ENCODE measurements around the gene OTOA.

DNA sequence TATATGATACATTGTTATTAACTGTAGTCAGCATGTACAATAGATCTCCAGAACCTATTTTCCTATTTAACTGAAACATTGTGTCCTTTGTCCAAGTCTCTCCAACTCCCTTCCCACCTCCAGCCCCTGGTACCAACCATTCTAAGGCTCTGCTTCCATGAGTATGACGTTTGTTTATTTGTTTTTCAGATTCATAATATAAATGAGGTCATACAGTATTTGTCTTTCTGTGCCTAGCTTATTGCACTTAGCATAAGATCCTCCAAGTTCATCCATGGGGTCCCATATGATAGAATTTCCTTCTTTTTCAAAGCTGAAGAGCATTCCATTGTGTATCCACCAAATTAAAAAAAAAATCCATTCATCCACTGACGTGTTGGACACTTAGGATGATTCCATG, 39.4 kb downstream of the OTOA start:
- no peak for TF ChIP-seq EZH2 (IDR thresholded peaks at IDR 0.05)
- no peak for TF ChIP-seq POLR2AphosphoS5 (IDR thresholded peaks at IDR 0.05; ENCODE audit: borderline replicate concordance, low read depth, low read length)
- TF ChIP-seq FOXP2 (optimal IDR thresholded peaks at IDR 0.05; ENCODE audit: control extremely low read depth, extremely low read length, insufficient read depth) = no peak

Data from SK-N-MC (cell line).